Activated naive CD8-positive, alpha-beta T cell treated with anti-CD3 and anti-CD28 coated beads, Interleukin-2, amount 10 ng/mL, durations not matched to agents 7 days and 5 days (primary cell): Measurements from ENCODE around the gene DSEL. TPM values are rescaled to one million over a fixed set of nuclear protein-coding genes. Genes with fewer than 3 reads are reported as not detected.

Experiments
- ATAC-seq: fragments of 150-1000 bp; cut with Tn5 transposase; one replicate; pipeline ENCODE4 v1.10.0; 2021; ENCODE audit warnings: low read depth, moderate library complexity
- POLR2A ChIA-PET: fragments of 350-600 bp; sonication (Branson Sonifier 250); formaldehyde crosslinking; loops from one replicate; lab custom pipeline; 2021; ENCODE audit warnings: antibody characterized with exemption; lab: Charles Lee
- DNase-seq: peaks from one replicate; pipeline ENCODE4 v3.0.0; 2021
- H3K27ac Mint-ChIP-seq: one replicate; pipeline ENCODE4 v1.8.0; 2022; ENCODE audit warnings: mild to moderate bottlenecking, mixed read lengths
- H3K27me3 Mint-ChIP-seq: one replicate; pipeline ENCODE4 v1.8.0; 2022; ENCODE audit warnings: mild to moderate bottlenecking, moderate library complexity, mixed read lengths
- H3K36me3 Mint-ChIP-seq: one replicate; pipeline ENCODE4 v1.8.0; 2021; ENCODE audit warnings: mild to moderate bottlenecking, mixed read lengths
- H3K4me1 Mint-ChIP-seq: one replicate; pipeline ENCODE4 v1.8.0; 2021; ENCODE audit warnings: mixed read lengths
- H3K4me3 Mint-ChIP-seq: one replicate; pipeline ENCODE4 v1.8.0; 2022; ENCODE audit warnings: mild to moderate bottlenecking, moderate library complexity, mixed read lengths
- H3K9me3 Mint-ChIP-seq: one replicate; pipeline ENCODE4 v1.8.0; 2021; ENCODE audit warnings: mixed read lengths
- total RNA-seq, 2 experiments: library from RNA; stranded (reverse); gene quantifications; one replicate each; pipeline ENCODE4 v1.2.3, GENCODE V29; 2021

Gene DSEL
- total RNA-seq, 2 experiments from 2014 or later, result 0.47 to 0.60 TPM

DNA sequence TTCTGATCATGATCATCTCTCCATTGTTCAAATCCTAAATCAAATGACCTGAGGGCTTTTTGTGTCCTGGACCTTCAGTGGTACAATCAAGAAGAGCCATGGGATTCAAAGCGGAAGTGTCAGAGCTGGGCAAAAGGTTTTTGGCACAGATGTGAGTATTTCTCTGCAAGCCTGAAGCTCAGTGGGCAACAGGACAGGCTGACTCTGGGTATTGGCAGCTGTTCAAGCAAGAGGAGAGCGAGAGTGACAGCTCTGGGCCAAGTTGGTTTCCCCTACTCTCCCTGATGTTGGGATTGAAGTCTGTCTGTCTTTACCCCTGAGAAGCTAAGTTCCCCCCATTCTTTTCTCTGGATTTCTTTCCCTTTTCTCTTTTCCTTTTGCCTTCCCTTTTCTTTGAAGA lies 33.3 kb downstream of the DSEL start:
- no peaks in the 10 kb centered on the region for H3K9me3 Mint-ChIP-seq
- POLR2A ChIA-PET, result no interaction called here
- no peaks in the 10 kb centered on the region for H3K36me3 Mint-ChIP-seq
- no peak overlapping the region for H3K27ac Mint-ChIP-seq
- no peak for DNase-seq
- H3K4me1 Mint-ChIP-seq, result no peaks in the 10 kb centered on the region
- no peak for ATAC-seq
- no peaks in the 10 kb centered on the region for H3K27me3 Mint-ChIP-seq
- no peak overlapping the region for H3K4me3 Mint-ChIP-seq

DNA sequence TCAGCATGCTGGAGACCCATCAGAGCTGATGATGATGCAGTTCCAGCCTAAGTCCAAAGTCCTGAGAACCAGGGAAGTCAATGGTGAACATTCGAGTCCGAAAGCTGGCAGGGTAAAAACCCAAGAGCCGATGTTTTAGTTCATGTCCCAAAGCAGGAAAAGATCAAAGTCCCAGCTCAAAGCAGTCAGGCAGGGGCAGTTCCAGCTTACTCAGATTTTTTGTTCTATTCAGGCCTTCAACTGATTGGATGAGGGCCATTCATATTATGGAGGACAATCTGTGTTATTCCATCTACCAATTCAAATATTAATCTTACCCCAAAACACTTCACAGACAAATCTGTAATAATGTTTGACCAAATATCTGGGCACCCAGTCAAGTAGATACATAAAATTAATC lies 38.3 kb downstream of the DSEL start:
- H3K36me3 Mint-ChIP-seq, result no peaks in the 10 kb centered on the region
- POLR2A ChIA-PET, result no interaction called here

DNA sequence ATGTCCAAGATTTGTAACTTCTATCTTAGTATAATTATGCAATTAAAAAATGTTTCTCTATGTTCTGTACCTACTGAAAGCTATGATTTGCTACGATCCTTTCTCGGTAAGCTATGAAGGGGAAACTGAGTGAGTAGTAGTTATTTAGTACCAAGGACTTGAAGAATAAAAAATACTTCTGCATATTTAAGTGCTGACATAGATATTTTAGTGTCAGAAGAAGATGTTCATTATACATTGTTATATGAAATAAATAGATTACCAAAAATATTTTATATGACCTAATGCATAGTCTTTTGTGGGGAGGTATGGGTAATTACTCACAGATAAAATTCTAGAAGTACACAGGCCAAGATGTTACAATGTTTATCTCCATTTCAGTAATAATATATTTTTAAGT lies 39.0 kb downstream of the DSEL start:
- no peaks in the 10 kb centered on the region for H3K27me3 Mint-ChIP-seq
- ATAC-seq, result no peak
- H3K36me3 Mint-ChIP-seq, result no peaks in the 10 kb centered on the region
- H3K4me1 Mint-ChIP-seq, result no peaks in the 10 kb centered on the region
- no peak overlapping the region for H3K27ac Mint-ChIP-seq
- H3K4me3 Mint-ChIP-seq, result no peak overlapping the region
- no peak for DNase-seq
- POLR2A ChIA-PET, result no interaction called here
- no peaks in the 10 kb centered on the region for H3K9me3 Mint-ChIP-seq

More for the DNA sequence above, 38.3 kb downstream of the DSEL start:
- Mint-ChIP-seq H3K27ac (no peak overlapping the region), H3K27me3 (no peaks in the 10 kb centered on the region), H3K4me1 (no peaks in the 10 kb centered on the region), H3K4me3 (no peak overlapping the region), H3K9me3 (no peaks in the 10 kb centered on the region)
- no peak for DNase-seq
- no peak for ATAC-seq

DNA sequence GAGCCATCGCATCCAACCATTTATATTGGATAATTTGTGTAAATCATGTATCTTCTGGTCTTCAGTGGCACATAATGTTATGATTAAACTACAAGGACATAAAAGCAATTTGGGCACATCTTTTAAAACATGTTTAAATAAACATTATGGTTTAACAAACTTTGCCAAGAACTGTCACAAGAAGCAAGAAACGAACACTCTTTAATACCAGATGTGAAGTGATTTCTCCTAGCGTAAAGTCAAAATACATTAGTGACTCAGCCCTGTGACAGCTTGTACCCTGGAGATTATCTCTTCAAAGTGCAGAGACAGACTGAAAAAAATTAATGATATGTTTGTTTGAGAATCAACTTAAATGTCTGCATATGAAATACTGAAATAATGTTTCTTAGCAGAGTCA lies 39.9 kb downstream of the DSEL start:
- POLR2A ChIA-PET, result no interaction called here
- no peaks in the 10 kb centered on the region for H3K4me1 Mint-ChIP-seq
- H3K27ac Mint-ChIP-seq, result no peak overlapping the region
- H3K9me3 Mint-ChIP-seq, result no peaks in the 10 kb centered on the region
- no peak for DNase-seq
- no peaks in the 10 kb centered on the region for H3K36me3 Mint-ChIP-seq
- no peak for ATAC-seq
- no peaks in the 10 kb centered on the region for H3K27me3 Mint-ChIP-seq
- H3K4me3 Mint-ChIP-seq, result no peak overlapping the region

DNA sequence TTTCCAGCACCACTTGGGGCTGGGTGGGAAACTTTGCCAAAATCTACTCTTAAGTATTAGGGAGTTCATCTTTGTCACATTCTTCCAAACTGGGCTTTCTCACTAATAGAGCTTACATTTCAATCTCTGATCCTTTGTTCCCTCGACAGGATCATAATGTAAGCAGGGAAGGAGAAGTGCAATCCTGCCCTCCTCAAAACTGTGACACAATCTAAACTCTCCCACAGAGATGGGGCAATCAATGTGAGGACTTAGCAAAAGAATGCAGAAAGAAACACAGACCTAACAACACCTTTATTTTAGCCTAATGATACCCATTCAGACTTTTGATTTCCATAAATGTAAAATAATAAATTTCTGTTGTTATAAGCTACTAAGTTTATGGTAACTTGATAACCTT lies 40.8 kb downstream of the DSEL start:
- no peaks in the 10 kb centered on the region for H3K27me3 Mint-ChIP-seq
- DNase-seq (no peak), ATAC-seq (no peak)
- POLR2A ChIA-PET, result no interaction called here
- no peaks in the 10 kb centered on the region for H3K9me3 Mint-ChIP-seq
- H3K27ac Mint-ChIP-seq, result no peak overlapping the region
- H3K36me3 Mint-ChIP-seq, result no peaks in the 10 kb centered on the region
- H3K4me3 Mint-ChIP-seq, result no peak overlapping the region
- H3K4me1 Mint-ChIP-seq, result no peaks in the 10 kb centered on the region

DNA sequence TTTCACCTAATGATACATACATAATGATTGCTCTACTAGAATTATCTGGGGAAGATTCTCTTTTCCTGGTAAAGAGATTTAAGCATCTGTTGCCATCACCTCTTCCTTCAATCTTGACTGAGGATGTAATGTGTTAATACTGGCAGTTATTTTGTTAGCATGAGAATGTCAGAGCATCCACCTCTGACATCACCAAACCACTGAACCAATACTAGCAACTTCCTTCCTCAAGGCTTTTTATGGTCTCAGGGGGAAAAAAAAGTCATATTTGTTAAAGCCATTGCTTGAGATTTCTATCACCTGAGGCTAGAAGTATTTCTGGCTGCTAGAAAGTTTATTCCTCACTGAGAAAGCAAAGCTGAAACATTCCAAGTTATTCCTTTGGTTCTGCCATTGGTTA lies 48.5 kb downstream of the DSEL start:
- H3K36me3 Mint-ChIP-seq, result peaks cover 2% of the 10 kb centered on the region
- H3K4me1 Mint-ChIP-seq, result peaks cover 7% of the 10 kb centered on the region
- peak; percentile 42 for ATAC-seq
- H3K27me3 Mint-ChIP-seq, result no peaks in the 10 kb centered on the region
- H3K9me3 Mint-ChIP-seq, result peaks cover 2% of the 10 kb centered on the region
- no peak overlapping the region for H3K4me3 Mint-ChIP-seq
- no peak for DNase-seq
- H3K27ac Mint-ChIP-seq, result no peak overlapping the region
- POLR2A ChIA-PET, result no interaction called here

DNA sequence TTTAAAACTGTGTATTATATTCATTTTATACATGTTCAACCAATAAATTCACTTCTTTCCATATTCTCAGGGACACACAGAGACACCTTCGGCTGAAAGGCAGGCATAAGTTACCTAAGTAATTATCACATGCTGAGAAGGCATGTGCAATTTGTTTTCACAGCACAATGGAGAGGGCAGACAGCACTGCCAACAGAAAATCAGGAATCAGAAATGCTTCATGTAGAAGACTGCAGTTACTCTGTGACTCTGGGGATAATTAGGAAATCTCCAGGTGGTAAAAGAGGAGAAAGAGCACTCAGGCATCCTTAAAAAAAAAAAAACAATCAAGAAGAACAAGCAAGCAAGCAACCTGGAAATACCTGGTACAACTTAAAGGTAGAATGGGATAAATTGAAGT lies 49.3 kb downstream of the DSEL start:
- POLR2A ChIA-PET, result no interaction called here
- ATAC-seq (no peak), DNase-seq (no peak)
- peaks cover 2% of the 10 kb centered on the region for H3K36me3 Mint-ChIP-seq
- peaks cover 2% of the 10 kb centered on the region for H3K9me3 Mint-ChIP-seq
- H3K27ac Mint-ChIP-seq, result peak overlapping the region; percentile 35
- H3K4me3 Mint-ChIP-seq, result no peak overlapping the region
- peaks cover 7% of the 10 kb centered on the region for H3K4me1 Mint-ChIP-seq
- no peaks in the 10 kb centered on the region for H3K27me3 Mint-ChIP-seq

DNA sequence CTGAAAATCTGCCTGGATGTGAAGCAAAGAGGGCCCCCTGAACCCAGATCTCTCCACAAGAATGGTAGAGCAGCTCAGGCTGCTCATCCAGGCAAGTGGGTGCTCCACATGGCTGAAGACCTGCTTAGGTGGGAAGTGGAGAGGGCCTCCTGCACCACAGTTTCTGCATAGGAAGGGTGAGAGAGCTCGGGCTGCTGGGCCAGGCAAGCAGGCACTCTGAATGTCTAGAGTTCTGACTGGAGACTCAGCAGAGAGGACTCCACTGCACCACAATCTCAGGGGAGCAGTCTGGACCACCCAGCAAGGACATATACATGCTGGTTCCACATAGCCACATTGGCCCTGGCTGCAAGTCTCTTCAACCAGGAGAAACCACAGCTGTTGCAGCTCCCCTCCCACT lies 52.0 kb downstream of the DSEL start:
- ATAC-seq, result no peak
- Mint-ChIP-seq H3K27ac (no peak overlapping the region), H3K9me3 (peaks cover 2% of the 10 kb centered on the region), H3K27me3 (no peaks in the 10 kb centered on the region), H3K36me3 (peaks cover 2% of the 10 kb centered on the region), H3K4me3 (no peak overlapping the region), H3K4me1 (peaks cover 7% of the 10 kb centered on the region)
- DNase-seq, result no peak
- POLR2A ChIA-PET, result no interaction called here

DNA sequence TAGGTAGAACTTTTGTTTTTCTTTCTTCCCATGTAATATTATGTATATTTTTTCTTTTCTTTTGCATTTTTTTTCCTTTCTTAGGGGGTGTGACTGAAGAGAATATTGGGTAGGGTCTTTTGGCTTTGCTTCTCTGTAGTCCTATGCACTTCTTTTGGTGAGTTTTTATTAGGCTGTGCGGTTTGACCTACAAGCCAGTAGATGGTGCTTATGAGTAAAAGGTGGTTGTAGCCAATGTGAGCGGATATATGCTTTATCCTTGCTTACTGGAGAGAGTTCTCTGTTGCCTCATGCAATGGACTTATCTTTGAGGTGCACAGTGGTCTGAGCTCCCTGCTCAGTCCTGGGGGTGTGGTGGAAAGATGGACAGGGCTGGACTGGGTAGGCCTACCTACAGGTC lies 52.7 kb downstream of the DSEL start:
- POLR2A ChIA-PET, result no interaction called here
- ATAC-seq (no peak), DNase-seq (no peak)
- H3K36me3 Mint-ChIP-seq, result peaks cover under 1% of the 10 kb centered on the region
- peaks cover 2% of the 10 kb centered on the region for H3K9me3 Mint-ChIP-seq
- H3K4me1 Mint-ChIP-seq, result peaks cover 7% of the 10 kb centered on the region
- no peak overlapping the region for H3K27ac Mint-ChIP-seq
- H3K27me3 Mint-ChIP-seq, result no peaks in the 10 kb centered on the region
- H3K4me3 Mint-ChIP-seq, result no peak overlapping the region

DNA sequence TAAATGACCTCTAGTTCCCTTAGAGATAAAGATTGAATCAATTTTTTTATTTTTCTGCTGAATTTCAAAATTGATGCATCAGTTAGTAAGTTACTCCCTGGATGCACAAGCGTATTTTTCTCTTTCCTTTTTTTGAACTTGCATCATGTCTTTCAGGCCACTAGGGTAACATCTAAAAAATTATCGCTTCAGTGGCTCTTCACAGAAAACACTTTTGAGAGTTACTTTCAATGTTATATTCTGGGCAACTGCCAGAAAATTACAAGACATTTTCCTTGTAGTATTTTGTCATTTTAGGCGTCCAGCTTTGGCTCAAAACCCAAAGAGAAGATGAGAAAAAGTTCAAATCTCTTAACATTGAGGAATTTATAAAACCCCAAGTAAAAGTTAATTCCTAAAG lies 59.8 kb downstream of the DSEL start:
- no peak for ATAC-seq
- Mint-ChIP-seq H3K27ac (no peak overlapping the region), H3K36me3 (no peaks in the 10 kb centered on the region), H3K4me1 (peaks cover 10% of the 10 kb centered on the region), H3K4me3 (no peak overlapping the region), H3K27me3 (no peaks in the 10 kb centered on the region), H3K9me3 (no peaks in the 10 kb centered on the region)
- DNase-seq, result no peak
- POLR2A ChIA-PET, result no interaction called here
